GM19351 (cell line): ENCODE measurements around the gene ERCC1.
A peak's percentile ranks its signal among the peaks of the same experiment; 100 is the strongest.
"Not testable (repeated sequence)": the region's sequence is repeated elsewhere in the genome, so short reads cannot be mapped to it uniquely, and the experiment has no call there.

Experiments
- ATAC-seq: cut with Tn5 transposase; IDR thresholded peaks from one replicate; pipeline ENCODE4 v1.9.1; 2021; ENCODE audit warnings: mild to moderate bottlenecking, moderate library complexity; ENCODE audit not compliant: unreplicated experiment

Gene ERCC1

DNA sequence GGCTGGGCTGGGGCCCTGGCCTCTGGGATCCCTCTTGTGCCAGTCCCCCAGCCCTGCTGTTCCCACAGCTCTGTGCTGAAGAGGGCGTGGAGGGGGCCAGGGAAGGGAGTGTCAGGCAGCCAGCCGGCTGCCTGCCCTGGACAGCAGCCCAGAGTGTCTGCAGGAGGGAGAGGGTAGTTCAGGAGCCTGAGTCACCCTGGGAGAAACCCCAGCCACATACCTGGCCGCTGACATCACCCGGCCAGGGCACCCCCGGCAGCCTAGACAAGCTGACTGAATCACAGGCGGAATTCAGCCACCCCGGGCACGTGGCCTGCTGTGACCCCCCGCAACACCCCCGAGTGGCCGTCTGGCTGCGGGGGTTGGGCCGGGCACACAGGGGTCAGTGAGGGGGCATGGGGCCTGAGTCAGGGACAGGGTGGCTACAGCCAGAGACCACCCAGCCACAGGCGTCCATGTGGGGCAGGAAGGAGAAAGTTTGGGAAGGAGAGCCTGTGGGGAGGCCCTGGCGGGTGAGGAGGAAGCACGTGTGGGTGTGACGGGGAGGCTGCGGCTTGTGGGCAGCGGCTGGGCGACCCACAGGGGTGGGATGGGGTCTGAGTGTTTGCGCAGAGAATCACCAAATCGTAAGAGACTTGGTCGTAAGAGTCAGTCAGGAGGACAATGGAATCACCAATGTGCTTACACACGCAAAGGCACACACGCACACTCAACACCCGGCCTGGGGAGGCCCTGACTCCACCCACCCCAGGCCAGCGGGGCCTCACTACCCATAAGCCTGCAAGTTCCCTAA, 32.2 kb upstream of the ERCC1 start:
- ATAC-seq: no peak

DNA sequence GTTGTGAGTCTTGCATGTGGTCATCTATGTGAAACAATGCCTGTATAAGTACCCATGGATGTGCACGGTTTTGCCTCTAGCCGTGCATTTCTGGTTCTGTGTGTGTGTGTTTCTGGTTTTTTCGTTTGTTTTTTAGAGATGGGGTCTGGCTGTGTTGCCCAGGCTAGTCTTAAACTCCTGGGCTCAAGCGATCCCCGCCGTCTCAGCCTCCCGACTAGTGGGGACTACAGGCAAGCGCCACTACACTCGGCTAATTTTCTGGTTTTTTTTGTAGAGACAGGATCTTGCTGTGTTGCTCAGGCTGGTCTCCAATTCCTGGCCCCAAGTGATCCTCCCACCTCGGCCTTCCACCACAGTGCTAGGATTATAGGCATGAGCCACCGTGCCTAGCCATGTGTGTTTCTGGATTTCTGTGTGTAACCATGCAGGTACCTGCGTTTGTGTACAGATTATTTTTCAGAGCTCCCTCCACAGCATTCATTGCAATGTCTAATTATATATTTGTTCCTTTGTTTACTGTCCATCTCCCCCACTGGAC, 28.2 kb upstream of the ERCC1 start:
- ATAC-seq: no peak

DNA sequence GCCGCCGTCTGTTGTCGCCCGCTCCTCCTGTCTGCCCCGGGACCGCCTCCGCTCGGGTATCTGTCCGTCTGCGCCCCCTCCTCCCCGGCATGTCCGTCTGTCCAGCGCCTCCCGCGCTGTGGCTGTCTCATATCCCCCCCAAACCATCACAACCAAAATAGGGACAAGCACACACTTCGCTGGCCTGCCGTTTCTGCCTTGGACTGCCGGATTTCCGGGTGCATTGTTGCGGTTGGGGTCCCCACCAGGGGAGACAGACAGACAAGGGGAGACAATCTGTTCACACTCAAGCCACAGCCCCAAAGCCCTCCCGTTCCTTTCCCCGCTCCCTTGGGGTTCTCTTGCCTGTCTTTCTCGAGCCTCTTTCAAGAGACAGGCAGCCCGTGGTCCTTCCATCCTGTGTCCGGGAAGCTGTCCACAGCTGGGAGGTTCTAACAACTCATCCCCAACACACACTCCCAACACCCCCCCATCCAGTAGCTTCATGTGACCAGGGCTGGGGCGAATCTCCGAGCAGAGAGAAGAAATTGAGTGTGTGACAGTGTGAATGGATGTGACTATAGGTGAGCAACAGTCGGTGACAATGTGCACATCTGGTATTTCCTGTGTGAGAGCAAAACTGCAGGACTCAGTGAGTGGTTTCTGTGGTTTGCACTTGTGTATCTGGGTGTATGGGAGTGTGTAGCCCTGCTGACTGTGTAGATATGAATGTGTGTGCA, 27.6 kb upstream of the ERCC1 start:
- no peak for ATAC-seq

DNA sequence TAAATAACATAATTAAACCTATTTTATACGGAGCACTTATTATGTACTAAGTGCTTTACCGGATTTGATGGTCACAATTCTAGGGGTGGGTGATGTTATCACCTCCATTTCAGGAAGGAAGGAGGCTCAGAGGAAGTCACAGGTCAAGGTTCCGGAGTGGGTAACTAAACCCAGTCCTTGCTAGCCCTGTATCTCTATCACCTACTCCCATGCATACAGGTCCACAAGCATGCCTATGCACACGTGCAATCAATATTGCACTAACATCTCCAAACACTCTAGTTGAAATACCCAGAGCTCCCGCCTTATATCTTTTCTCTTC, 26.3 kb upstream of the ERCC1 start:
- no peak for ATAC-seq

DNA sequence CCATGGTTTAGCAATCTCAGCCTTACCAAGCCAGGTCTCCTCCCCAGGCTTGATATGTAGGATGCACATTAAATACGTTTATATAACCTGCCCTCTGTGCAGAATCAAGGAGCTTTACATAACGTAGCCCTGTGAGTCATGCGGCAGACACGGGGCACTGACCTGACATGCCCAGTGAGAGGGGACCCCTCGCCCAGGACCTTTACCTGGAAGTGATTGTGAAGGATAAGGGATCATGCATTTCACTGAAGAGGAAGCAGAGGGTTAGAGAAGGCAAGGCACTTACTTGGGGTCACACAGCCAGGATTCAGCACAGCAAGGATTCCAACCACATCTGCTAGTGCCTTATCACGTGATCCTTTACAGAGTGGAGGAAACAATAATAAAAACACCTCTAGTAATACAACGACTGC, 25.2 kb upstream of the ERCC1 start:
- ATAC-seq: no peak

DNA sequence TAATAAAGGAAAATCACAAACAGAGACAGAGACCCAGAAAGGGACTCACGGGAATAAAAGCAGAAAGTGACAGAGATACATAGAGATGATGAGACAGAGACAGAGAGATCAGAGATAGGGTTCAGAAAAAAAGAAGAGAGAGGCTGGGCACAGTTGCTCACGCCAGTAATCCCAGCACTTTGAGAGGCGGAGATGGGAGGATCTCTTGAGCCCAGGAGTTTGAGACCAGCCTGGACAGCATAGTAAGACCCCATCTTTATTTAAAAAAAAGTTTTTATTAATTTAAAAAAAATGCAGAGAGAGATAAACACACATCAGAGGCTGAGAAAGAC, 24.7 kb upstream of the ERCC1 start:
- no peak for ATAC-seq

DNA sequence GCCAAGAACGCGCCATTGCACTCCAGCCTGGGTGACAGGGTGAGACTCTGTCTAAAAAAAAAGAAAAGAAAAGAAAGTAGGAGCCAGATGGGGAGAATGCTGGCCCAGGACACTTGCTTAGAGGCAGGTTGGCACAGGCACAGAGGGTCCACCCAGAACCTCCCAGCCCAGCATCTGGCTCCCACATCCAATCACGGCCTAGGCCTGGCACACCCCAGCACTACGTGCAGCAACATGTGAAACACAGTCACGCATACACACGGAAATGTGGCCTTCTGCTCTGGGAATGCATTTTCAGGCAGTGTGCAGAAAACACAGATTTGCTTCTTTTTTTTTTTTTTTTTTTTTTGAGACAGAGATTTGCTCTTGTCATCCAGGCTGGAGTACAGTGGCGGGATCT, 23.2 kb upstream of the ERCC1 start:
- ATAC-seq: no peak

DNA sequence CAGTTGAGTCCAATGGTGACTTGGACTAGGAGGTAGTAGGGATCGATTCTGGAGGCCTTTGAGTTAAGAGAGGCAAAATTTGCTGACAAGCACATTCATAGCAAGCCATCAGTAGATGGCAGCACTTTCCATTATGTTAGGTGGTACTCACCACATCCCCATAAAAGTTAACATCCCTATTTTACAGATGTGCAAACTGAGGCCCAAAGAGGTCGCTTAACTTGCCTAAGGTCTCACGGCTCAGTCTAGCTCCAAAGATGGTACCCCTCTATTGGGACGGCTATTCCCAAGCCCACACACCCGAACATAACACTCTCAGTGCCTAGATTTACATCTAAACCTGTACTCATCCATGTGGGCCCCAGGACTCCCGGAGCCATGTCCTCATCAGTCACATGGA, 22.6 kb upstream of the ERCC1 start:
- no peak for ATAC-seq

DNA sequence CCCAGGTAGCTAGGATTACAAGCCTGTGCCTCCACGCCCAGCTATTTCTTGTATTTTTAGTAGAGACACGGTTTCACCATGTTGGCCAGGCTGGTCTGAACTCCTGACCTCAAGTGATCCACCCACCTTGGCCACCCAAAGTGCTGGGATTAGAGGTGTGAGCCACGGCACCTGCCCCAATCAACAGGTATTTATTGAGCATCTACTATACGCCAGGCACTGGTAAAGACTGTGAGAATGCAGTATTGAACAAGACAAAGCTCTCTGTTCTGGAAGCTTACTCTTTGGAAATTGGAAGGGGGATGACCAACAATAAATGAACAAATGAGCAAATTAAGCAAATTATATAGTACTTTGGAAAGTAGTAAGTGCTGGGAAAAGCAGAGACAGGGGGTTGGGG, 21.4 kb upstream of the ERCC1 start:
- ATAC-seq: no peak

DNA sequence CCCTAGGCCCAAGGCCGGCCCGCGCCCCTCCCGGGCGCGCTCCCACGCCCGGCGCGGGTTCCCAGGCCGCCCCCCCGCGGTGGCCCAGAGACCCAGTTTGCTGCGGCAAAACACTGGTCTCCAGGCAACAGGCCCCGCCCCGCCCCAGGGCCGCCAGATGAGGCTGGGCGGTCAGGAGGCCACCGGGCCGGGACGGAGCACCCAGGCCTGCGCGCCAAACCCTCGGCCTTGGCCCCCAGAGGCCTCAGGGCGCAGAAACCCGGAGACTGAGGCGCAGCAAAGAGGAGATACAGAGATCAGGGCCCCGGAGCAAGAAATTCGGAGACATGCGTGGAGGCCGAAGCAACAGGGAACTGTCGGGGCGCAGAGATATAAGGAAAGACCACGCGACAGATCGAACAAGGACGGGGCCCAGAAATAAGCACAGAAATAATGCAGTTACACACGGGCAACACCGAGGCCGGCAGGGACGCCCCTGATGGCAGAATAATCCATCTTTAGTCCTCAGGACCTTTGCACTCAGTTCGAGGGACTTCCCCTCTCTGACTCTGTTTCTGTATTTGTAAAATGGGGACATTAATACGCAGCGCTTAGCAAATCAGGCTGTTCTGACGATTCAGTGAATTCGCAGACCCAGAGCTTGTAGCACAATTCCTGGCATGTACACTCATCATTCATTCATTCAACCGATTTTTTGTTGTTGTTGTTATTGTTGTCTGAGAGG, 20.8 kb upstream of the ERCC1 start:
- ATAC-seq: no peak

DNA sequence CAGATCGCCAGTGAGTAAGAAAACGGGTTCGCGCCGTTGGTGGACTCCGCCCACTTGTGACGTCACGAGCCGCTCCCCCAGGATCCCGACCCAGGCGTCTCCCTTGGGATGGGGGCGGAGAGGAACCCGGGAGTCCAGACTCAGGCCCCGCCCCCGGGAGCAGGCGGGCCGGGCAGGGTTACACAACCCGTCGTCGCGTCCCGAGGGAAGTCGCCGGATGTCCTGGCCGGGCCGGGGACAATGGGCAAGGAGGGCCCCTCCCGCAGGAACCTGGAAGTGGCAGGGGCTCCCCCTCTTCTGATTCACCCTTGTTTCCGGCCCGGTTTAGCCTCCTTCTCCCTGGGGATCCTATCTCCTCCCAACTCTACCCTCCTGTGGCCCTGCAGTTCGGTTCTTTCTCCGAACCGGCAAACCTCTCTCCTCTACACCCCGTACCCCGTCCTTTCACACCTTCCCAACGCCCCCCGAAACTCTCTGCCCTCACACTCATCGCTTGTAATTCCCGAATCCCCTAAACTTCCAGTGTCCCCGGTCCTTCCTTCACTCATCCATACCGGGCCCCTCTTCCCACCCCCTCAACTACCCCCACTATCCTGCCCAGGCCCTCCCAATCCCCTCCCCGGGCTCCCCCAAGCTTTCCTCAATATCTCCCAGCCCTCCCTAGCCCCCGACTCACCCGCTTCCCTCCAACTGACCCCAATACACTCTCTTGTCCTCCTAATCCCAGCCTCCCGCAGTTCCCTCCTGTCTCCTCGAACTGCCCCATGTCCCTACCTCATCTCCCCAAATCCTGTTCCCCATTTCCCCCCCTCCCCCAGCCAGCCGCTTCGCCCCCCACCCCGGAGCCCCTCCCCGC, 20.0 kb upstream of the ERCC1 start:
- ATAC-seq: no peak

DNA sequence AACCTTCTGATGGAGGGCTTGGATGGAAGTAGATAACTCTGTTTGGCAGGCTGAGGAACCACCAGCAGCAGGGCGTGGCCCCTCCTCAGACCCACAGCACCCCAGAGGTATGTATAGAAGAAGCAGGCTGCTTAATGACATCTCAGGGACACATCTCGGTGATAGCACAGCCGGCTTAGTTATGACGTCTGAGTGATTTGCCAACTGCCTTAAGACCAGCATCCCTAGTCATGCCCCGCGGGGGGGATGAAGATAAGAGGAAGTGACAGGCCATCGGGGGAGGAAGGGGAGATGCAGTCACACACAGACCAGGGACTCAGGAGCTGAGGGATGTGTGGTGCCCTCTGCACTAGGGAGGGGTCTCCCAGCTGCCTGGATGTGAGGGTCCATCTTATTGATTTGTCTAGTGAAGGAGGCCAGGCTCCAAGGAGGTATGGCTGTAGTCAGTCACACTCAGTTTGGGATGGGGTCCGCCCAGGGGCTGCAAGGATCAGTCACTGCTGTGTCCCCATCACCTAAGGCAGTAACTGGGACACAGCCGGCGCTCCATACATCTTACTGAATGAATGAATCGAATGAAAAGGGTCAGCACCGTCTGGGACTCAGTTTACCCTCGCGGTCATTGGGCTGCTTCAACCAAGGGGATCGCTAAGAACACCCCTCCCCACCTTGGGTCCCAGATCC, 19.2 kb upstream of the ERCC1 start:
- ATAC-seq: no peak

DNA sequence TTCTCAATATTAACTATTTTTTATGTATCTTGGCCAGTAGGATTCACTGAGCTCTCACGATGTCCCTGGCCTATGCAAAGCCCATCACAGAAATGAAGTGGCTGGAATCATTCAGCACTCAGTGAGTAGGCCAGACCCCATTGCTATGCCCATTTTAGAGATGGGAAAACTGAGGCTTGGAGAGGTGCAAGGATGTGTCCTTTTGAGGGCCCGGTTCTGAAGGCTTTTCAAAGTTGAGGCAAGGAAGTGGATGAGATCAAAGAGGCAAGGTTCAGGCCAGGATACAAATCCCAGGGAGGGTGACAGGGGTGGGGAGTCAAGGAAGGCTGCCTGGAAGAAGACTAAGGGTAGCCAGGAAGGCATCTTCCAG, 18.7 kb upstream of the ERCC1 start:
- no peak for ATAC-seq

DNA sequence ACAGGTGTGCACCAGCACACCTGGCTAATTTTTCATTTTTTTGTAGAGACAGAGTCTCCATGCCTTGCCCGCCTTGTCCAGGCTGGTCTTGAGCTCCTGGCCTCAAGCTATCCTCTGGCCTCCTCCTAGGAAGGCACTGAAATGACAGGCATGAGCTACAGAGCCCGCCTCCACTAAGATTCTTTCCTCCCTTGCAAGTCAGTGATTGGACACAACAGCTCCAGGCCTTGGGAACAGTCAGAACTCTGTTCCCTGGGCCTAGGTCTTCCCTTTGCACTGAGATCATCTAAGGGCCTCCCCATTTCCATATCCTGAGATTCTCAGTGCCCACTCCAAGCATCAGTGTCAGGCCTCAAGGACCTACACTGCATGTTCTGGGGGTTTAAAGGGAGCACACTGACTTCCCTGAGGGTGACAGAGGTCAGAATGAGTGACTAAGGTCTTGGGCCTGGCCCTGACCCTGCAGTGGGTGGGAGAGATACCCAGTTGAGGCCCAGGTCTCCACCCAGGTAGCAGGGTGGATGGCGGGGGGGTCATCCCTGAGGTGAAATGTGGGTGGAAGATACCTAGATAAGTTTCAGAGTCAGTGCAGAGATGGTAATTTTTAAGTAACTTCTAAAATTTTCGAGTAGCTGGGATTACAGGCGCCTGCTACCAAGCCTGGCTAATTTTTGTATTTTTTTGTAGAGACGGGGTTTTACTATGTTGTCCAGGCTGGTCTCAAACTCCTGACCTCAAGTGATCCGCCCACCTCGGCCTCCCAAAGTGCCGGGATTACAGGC, 17.3 kb upstream of the ERCC1 start:
- no peak for ATAC-seq

DNA sequence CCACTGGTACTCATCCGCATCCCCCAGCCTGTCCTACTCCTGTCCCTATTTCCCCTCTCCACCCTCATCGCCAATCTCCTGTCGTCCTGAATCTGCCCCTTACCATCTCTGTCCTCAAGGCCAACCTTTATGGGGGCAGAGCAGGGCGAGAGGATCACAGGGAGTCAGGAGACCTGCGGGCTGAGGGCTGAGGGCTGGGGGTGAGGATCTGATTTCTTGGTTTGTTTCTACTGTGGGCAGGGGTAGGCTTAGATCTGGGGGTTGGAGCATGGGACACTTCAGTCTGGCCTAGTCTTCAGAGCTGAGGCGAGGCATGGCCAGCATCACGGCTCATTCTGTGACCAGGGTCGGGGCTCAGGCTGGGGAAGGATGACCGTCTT, 16.5 kb upstream of the ERCC1 start:
- ATAC-seq: no peak

DNA sequence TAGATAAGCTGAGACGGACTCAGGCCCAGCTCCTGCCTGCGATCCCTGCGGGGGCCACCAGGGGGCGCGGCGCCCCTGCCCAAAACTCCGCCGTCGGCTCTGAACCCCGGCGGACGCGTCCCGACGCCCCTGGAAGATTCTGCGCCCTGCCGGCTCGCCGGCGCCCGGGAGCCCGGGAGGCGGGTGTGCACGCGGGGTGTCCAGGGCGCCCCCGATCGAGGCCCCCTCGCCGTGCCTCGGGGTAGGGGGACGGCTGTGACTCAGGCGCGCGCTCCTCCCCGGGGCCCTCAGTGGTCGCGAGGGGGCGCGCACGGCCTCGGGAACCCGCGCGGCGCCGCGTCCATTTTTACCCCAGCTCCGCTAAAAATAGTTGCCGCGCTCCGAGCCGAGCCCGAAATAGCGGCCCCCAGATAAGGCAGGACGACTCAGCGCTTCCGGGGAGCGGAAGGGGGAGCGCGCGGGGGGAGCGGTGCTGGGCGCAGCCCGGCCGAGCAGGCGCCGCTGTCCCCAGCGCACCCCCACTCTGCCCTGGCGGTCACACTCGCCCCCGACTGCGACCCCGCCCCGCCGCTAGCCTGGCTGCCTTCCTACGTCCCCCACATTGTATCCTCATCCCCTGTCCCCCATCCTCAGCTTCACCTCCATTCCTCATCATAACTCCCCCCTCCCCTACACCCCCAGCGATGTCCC, 16.0 kb upstream of the ERCC1 start:
- ATAC-seq: peak; percentile 71

DNA sequence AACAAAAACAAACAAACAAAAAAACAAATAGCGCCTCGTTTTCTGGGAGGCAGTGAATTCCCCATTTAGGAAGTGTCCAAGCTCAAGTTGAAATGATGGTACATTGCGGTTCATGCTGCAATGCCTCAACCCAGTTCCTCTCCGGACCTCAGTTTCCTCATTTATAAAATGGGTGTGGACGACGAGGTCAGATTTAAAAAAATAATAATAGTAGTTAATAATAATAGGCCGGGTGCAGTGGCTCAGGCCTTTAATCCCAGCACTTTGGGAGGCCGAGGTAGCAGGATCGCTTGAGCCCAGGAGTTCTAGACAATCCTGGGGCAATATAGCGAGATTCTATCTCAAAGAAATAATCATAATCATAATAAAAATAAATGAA, 15.5 kb upstream of the ERCC1 start:
- ATAC-seq: no peak

DNA sequence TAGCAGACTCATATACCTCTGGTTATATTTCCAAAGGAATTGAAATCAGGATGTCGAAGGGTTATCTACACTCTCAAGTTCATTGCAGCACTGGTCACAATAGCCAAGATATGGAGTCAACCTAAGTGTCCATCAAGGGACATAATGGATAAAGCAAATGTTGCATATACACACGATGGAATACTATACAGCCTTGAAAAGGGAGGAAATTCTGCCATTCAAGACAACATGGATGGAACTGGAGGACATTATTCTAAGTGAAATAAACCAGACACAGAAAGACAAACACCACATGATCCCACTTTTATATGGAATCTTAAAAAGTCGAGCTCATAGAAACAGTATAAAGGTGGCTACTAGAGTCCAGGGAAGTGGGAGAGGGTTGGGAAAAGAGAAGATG, 13.6 kb upstream of the ERCC1 start:
- ATAC-seq: no peak

DNA sequence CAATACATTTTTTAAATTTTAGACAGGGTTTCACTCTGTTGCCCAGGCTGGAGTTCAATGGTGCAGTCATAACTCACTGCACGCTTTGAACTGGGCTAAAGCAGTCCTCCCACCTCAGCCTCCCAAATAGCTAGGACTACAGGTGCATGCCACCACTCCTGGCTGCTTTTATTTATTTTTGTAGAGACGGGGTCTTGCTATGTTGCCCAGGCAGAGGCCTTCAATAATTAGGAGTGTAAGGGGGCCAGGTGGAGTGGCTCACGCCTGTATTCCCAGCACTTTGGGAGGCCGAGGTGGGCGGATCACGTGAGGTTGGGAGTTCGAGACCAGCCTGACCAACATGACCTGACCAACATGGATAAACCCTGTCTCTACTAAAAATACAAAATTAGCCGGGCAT, 8.8 kb upstream of the ERCC1 start:
- ATAC-seq: not testable (repeated sequence)
